BE2C (cell line): ENCODE results near the gene ZNF138.

ENCODE experiments used
- DNase-seq: peaks from one replicate; pipeline ENCODE4 v3.0.0-alpha.2; 2020
- H3K27me3 ChIP-seq: fragments of 250-450 bp; sonication (Bioruptor Pico); 2 replicates; pipeline ENCODE4 v1.5.1; 2020; ENCODE audit warnings: mild to moderate bottlenecking
- H3K36me3 ChIP-seq: fragments of 250-450 bp; sonication (Bioruptor Pico); 2 replicates; pipeline ENCODE4 v1.5.1; 2020; ENCODE audit warnings: mild to moderate bottlenecking
- H3K4me1 ChIP-seq: fragments of 250-450 bp; sonication (Bioruptor Pico); 2 replicates; pipeline ENCODE4 v1.5.1; 2020
- H3K4me3 ChIP-seq: 2 replicates; pipeline ENCODE4 v1.5.1; 2011; ENCODE audit warnings: low read depth, low read length
- H3K9me3 ChIP-seq: fragments of 250-450 bp; sonication (Bioruptor Pico); 2 replicates; pipeline ENCODE4 v1.5.1; 2020
- TF ChIP-seq, protein P1 (sequence below): IDR thresholded peaks from 2 replicates; pipeline ENCODE4 v1.5.1; 2012; ENCODE audit warnings: mild to moderate bottlenecking, low read depth, low read length

Gene ZNF138

DNA sequence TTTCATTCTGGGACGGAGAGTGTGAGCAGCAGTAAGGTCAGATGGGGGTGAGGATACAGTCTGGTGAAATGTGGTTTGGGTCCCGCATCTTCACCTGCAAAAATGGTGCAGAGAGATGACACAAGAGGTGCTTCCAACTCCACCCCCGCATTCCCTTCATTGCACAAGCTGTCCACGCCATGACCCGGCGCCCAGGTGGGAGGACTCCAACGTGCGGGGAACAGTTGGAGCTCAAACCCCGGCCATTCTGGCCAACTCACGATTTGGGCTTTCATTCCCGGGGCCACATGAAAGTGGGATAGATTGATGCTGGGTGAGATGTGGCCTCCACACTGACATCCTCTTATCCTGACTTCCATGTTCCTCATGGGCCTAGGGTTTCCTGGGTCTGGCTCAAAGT, 74.3 kb downstream of the ZNF138 start:
- Histone ChIP-seq H3K36me3 (no peaks in the 10 kb centered on the region), H3K9me3 (no peaks in the 10 kb centered on the region)
- TF ChIP-seq, protein P1, sequence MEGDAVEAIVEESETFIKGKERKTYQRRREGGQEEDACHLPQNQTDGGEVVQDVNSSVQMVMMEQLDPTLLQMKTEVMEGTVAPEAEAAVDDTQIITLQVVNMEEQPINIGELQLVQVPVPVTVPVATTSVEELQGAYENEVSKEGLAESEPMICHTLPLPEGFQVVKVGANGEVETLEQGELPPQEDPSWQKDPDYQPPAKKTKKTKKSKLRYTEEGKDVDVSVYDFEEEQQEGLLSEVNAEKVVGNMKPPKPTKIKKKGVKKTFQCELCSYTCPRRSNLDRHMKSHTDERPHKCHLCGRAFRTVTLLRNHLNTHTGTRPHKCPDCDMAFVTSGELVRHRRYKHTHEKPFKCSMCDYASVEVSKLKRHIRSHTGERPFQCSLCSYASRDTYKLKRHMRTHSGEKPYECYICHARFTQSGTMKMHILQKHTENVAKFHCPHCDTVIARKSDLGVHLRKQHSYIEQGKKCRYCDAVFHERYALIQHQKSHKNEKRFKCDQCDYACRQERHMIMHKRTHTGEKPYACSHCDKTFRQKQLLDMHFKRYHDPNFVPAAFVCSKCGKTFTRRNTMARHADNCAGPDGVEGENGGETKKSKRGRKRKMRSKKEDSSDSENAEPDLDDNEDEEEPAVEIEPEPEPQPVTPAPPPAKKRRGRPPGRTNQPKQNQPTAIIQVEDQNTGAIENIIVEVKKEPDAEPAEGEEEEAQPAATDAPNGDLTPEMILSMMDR, result no peak

GRCh38 chr7:64869121-64869725, 75.0 kb downstream of the ZNF138 start:
- TF ChIP-seq, protein P1, result no peak
- Histone ChIP-seq H3K4me1 (no peaks in the 10 kb centered on the region), H3K9me3 (no peaks in the 10 kb centered on the region), H3K27me3 (no peaks in the 10 kb centered on the region), H3K36me3 (no peaks in the 10 kb centered on the region), H3K4me3 (no peak overlapping the region)
- no peak for DNase-seq

More for the DNA sequence above, 74.3 kb downstream of the ZNF138 start:
- Histone ChIP-seq H3K4me3 (no peak overlapping the region), H3K27me3 (no peaks in the 10 kb centered on the region), H3K4me1 (no peaks in the 10 kb centered on the region)
- no peak for DNase-seq

GRCh38 chr7:64869912-64870562, 75.8 kb downstream of the ZNF138 start:
- no peak overlapping the region for H3K4me3 ChIP-seq
- no peaks in the 10 kb centered on the region for H3K27me3 ChIP-seq
- H3K36me3 ChIP-seq, result no peaks in the 10 kb centered on the region
- H3K9me3 ChIP-seq, result no peaks in the 10 kb centered on the region
- no peak for DNase-seq
- H3K4me1 ChIP-seq, result no peaks in the 10 kb centered on the region
- TF ChIP-seq, protein P1, result no peak

- Histone ChIP-seq H3K27me3 (no peaks in the 10 kb centered on the region), H3K4me1 (no peaks in the 10 kb centered on the region), H3K4me3 (no peak overlapping the region), H3K36me3 (no peaks in the 10 kb centered on the region), H3K9me3 (no peaks in the 10 kb centered on the region)
- TF ChIP-seq, protein P1, result no peak
- no peak for DNase-seq
These were observed 76.4 kb downstream of the ZNF138 start for GRCh38 chr7:64870656-64871055.

GRCh38 chr7:64871761-64872160, 77.5 kb downstream of the ZNF138 start:
- TF ChIP-seq, protein P1, result no peak
- Histone ChIP-seq H3K4me3 (no peak overlapping the region), H3K9me3 (no peaks in the 10 kb centered on the region; the same call in 1 of the 2 replicates), H3K27me3 (no peaks in the 10 kb centered on the region), H3K36me3 (no peaks in the 10 kb centered on the region), H3K4me1 (no peaks in the 10 kb centered on the region)
- DNase-seq, result no peak
